HG03025 (cell line): ENCODE results near the gene SLC49A3.
"Not testable (repeated sequence)": the region's sequence is repeated elsewhere in the genome, so short reads cannot be mapped to it uniquely, and the experiment has no call there.

Experiments used
- ATAC-seq: cut with Tn5 transposase; IDR thresholded peaks from one replicate; pipeline ENCODE4 v1.9.1; 2021; ENCODE audit warnings: mild to moderate bottlenecking, moderate library complexity; ENCODE audit not compliant: unreplicated experiment, low FRiP score

SLC49A3 gene

GRCh38 chr4:668219-668618 lies 20.7 kb downstream of the SLC49A3 start:
- not testable (repeated sequence) for ATAC-seq

GRCh38 chr4:667545-667925 lies 21.4 kb downstream of the SLC49A3 start:
- ATAC-seq: no peak

- no peak for ATAC-seq
Observed at GRCh38 chr4:666822-667544, 22.0 kb downstream of the SLC49A3 start.

- no peak for ATAC-seq
Observed at GRCh38 chr4:666436-666810, 22.5 kb downstream of the SLC49A3 start.

- no peak for ATAC-seq
Observed at GRCh38 chr4:665751-666435, 23.1 kb downstream of the SLC49A3 start.

GRCh38 chr4:665381-665750 lies 23.6 kb downstream of the SLC49A3 start:
- ATAC-seq: no peak

- ATAC-seq: no peak
Observed at GRCh38 chr4:664713-665231, 24.2 kb downstream of the SLC49A3 start.

GRCh38 chr4:663438-664428 lies 25.2 kb downstream of the SLC49A3 start:
- ATAC-seq: no peak

- ATAC-seq: no peak
Observed at GRCh38 chr4:663046-663437, 25.9 kb downstream of the SLC49A3 start.

GRCh38 chr4:661881-662761 lies 26.8 kb downstream of the SLC49A3 start:
- no peak for ATAC-seq

- ATAC-seq: no peak
Observed at GRCh38 chr4:661231-661630, 27.7 kb downstream of the SLC49A3 start.

GRCh38 chr4:660401-660800 lies 28.6 kb downstream of the SLC49A3 start:
- no peak for ATAC-seq

GRCh38 chr4:659851-660250 lies 29.1 kb downstream of the SLC49A3 start:
- ATAC-seq: no peak

GRCh38 chr4:658681-659667 lies 30.0 kb downstream of the SLC49A3 start:
- ATAC-seq: no peak

GRCh38 chr4:657834-658667 lies 30.9 kb downstream of the SLC49A3 start:
- no peak for ATAC-seq

GRCh38 chr4:657338-657833 lies 31.6 kb downstream of the SLC49A3 start:
- no peak for ATAC-seq

GRCh38 chr4:656436-657337 lies 32.3 kb downstream of the SLC49A3 start:
- ATAC-seq: no peak
